Measurements from ENCODE around the gene GPSM3. TPM values are rescaled to one million over a fixed set of nuclear protein-coding genes. Genes with fewer than 3 reads are reported as not detected.
"Not testable (repeated sequence)": the region's sequence is repeated elsewhere in the genome, so short reads cannot be mapped to it uniquely, and the experiment has no call there.

Gene GPSM3
- total RNA-seq, 1 donor from 2014 or later = 49.0 TPM

GRCh38 chr6:32187009-32187709 lies 5.3 kb downstream of the GPSM3 start:
- Mint-ChIP-seq H3K27ac (ENCODE audit: unreplicated experiment) (peak overlapping the region; percentile 91), H3K9me3 (ENCODE audit: unreplicated experiment) (no peaks in the 10 kb centered on the region), H3K27me3 (ENCODE audit: unreplicated experiment) (peaks cover 14% of the 10 kb centered on the region), H3K4me1 (ENCODE audit: unreplicated experiment) (peaks cover 59% of the 10 kb centered on the region), H3K36me3 (ENCODE audit: low read depth, unreplicated experiment) (peaks cover 27% of the 10 kb centered on the region), H3K4me3 (ENCODE audit: unreplicated experiment) (peak overlapping the region; percentile 87)
- no peak for TF ChIP-seq CTCF (IDR thresholded peaks at IDR 0.05; ENCODE audit: unreplicated experiment)
- DNase-seq (ENCODE audit: low spot score) = no peak

- Mint-ChIP-seq H3K36me3 (ENCODE audit: low read depth, unreplicated experiment) (peaks cover 27% of the 10 kb centered on the region), H3K27ac (ENCODE audit: unreplicated experiment) (peak overlapping the region; percentile 84), H3K4me1 (ENCODE audit: unreplicated experiment) (peaks cover 52% of the 10 kb centered on the region), H3K27me3 (ENCODE audit: unreplicated experiment) (peaks cover 11% of the 10 kb centered on the region), H3K4me3 (ENCODE audit: unreplicated experiment) (peak overlapping the region; percentile 87)
- H3K9me3 Mint-ChIP-seq (ENCODE audit: unreplicated experiment); DNase-seq (ENCODE audit: low spot score): not testable (repeated sequence)
These were observed 6.1 kb downstream of the GPSM3 start for GRCh38 chr6:32186151-32186840.

- H3K9me3 Mint-ChIP-seq (ENCODE audit: unreplicated experiment); DNase-seq (ENCODE audit: low spot score): not testable (repeated sequence)
- Mint-ChIP-seq H3K4me1 (ENCODE audit: unreplicated experiment) (peaks cover 53% of the 10 kb centered on the region), H3K27me3 (ENCODE audit: unreplicated experiment) (peaks cover 14% of the 10 kb centered on the region), H3K4me3 (ENCODE audit: unreplicated experiment) (peak overlapping the region; percentile 87), H3K36me3 (ENCODE audit: low read depth, unreplicated experiment) (peaks cover 27% of the 10 kb centered on the region), H3K27ac (ENCODE audit: unreplicated experiment) (peak overlapping the region; percentile 84)
These were observed 6.7 kb downstream of the GPSM3 start for GRCh38 chr6:32185681-32186131.

- TF ChIP-seq CTCF (IDR thresholded peaks at IDR 0.05; ENCODE audit: unreplicated experiment) = no peak
- H3K36me3 Mint-ChIP-seq (ENCODE audit: low read depth, unreplicated experiment) = peaks cover 29% of the 10 kb centered on the region
- H3K27me3 Mint-ChIP-seq (ENCODE audit: unreplicated experiment) = peaks cover 17% of the 10 kb centered on the region
- peak within 1 kb of the TSS; percentile 65 for H3K27ac Mint-ChIP-seq (ENCODE audit: unreplicated experiment)
- no peak for DNase-seq (ENCODE audit: low spot score)
- H3K4me3 Mint-ChIP-seq (ENCODE audit: unreplicated experiment) = no peak within 1 kb of the TSS
- H3K9me3 Mint-ChIP-seq (ENCODE audit: unreplicated experiment) = no peaks in the 10 kb centered on the region
- H3K4me1 Mint-ChIP-seq (ENCODE audit: unreplicated experiment) = peaks cover 63% of the 10 kb centered on the region
These were observed 8.3 kb downstream of the GPSM3 start, which contains the start of gene AGER for GRCh38 chr6:32184084-32184640. Gene AGER, minus strand, starts transcription at chr6:32184253. Its CDS starts 31 bp downstream, at chr6:32184222.

GRCh38 chr6:32183483-32184083 lies 8.9 kb downstream of the GPSM3 start:
- H3K4me3 Mint-ChIP-seq (ENCODE audit: unreplicated experiment) = no peak overlapping the region
- peaks cover 63% of the 10 kb centered on the region for H3K4me1 Mint-ChIP-seq (ENCODE audit: unreplicated experiment)
- H3K27ac Mint-ChIP-seq (ENCODE audit: unreplicated experiment) = peak overlapping the region; percentile 65
- no peak for TF ChIP-seq CTCF (IDR thresholded peaks at IDR 0.05; ENCODE audit: unreplicated experiment)
- H3K27me3 Mint-ChIP-seq (ENCODE audit: unreplicated experiment) = peaks cover 13% of the 10 kb centered on the region
- peaks cover 28% of the 10 kb centered on the region for H3K36me3 Mint-ChIP-seq (ENCODE audit: low read depth, unreplicated experiment)
- H3K9me3 Mint-ChIP-seq (ENCODE audit: unreplicated experiment) = no peaks in the 10 kb centered on the region
- no peak for DNase-seq (ENCODE audit: low spot score)

Data from endothelial cell (in vitro differentiated cells).